OCI-LY3 (cell line): Measurements from ENCODE around the gene ILF2.

Experiments
- CTCF ChIP-seq: fragments of 200-600, 300-600 bp; sonication (generic); IDR thresholded peaks from 2 replicates; pipeline ENCODE4 v1.5.1; 2014; ENCODE audit warnings: antibody characterized with exemption, low read length, low read depth
- EZH2phosphoT487 ChIP-seq: fragments of 200-600 bp; shearing (Covaris generic); IDR thresholded peaks from 2 replicates; pipeline ENCODE4 v1.6.1; 2018; ENCODE audit warnings: antibody characterized with exemption, mixed run types, low read depth

DNA sequence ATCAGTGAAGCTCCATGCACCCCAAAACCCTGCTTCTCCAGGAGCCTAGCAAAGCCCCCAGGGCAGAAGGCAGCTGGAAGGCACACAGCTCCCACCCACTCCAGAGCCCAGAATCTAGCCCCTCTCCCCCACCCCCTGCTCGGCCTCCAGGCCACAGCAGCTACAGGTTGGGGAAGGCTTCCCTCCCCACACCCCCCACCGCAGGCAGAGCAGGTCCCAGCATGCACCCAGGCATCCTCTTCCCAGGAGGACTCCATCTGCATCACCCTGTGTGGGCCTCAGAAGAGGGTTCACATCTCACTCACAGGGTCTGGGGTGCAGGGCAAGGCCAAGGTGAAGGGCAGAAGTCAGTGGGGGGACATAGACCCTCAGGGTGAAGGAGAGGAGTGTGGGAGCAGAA lies 55.4 kb downstream of the ILF2 start:
- TF ChIP-seq CTCF (no peak), EZH2phosphoT487 (no peak)
